Right kidney (tissue), 9 donors: ENCODE results near the gene CHI3L1.
A peak's percentile ranks its signal among the peaks of the same experiment; 100 is the strongest.
"Not testable (repeated sequence)": the region's sequence is repeated elsewhere in the genome, so short reads cannot be mapped to it uniquely, and the experiment has no call there.

Experiments used
- DNase-seq: peaks from one replicate; pipeline ENCODE4 v3.0.0-alpha.2; 2016
- long read RNA-seq, 8 donors: transcript quantifications; one replicate each; lab custom pipeline, GENCODE V29; 2026

The CHI3L1 gene
- long read RNA-seq, donor 1, result 0 reads
- long read RNA-seq, donor 2, partial matches to known transcripts, result 0 of 1 reads
- long read RNA-seq, donor 2, other reads (novel, unspliced or antisense), result 0 of 1 reads
- long read RNA-seq, donor 3, result 0 reads
- long read RNA-seq, donor 4, partial matches to known transcripts, result 0 of 4 reads
- long read RNA-seq, donor 4, other reads (novel, unspliced or antisense), result 0 of 4 reads
- long read RNA-seq, donor 5, partial matches to known transcripts, result 0 of 4 reads
- long read RNA-seq, donor 5, other reads (novel, unspliced or antisense), result 0 of 4 reads
- long read RNA-seq, donor 6, partial matches to known transcripts, result 0 of 4 reads
- long read RNA-seq, donor 6, other reads (novel, unspliced or antisense), result 0 of 4 reads
- long read RNA-seq, donor 7, partial matches to known transcripts, result 0 of 1 reads
- long read RNA-seq, donor 7, other reads (novel, unspliced or antisense), result 0 of 1 reads
- long read RNA-seq, donor 8, partial matches to known transcripts, result 0 of 1 reads
- long read RNA-seq, donor 8, other reads (novel, unspliced or antisense), result 0 of 1 reads

DNA sequence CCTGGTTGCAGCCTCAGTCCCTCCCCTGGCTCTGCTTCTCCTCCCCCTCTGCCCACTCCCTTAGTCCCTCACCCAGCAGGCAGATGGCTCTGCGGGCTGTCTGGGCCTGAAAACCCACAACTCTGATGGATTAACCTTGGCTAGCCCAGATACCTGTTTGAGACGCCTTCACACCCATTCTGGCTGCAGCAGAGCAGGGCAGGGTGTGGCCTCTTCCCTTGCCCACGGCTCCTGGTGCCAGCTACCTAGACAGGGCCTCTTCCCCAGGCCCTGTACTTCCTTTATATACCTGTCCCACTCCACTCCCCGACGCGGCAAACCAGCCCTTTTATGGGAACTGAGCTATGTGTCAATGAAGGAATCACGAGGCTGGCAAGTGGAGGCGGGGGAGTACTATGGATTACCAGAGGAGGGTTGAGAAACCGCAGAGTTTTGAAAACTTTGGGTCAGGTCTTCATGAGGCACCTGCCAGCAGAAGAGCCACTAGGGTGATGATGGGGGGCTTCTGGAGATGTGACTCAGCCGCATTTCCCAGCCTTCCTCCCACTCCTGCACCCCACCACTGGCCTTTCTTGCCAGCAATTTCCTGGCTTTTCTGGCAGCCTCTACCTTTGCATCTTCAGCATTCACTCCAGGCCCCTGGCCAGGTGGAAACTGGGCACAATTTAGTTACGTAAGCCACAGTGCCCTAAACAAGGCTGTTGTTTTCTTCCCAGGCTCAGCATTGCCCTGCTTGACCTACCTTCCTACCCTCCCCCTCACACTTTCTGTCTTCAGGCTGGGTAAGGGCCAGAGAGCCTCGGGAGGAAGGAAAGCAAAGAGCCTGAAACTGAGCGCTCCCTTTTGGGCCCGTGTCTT lies at the start of gene CHI3L1:
Gene CHI3L1, minus strand, starts transcription at position 259 of the 858 bp plus-strand sequence. Its CDS starts 81 bp downstream, at position 178.
- peak; percentile 44 for DNase-seq

- not testable (repeated sequence) for DNase-seq
Observed at GRCh38 chr1:203234901-203235300, 48.4 kb upstream of the CHI3L1 start.

DNA sequence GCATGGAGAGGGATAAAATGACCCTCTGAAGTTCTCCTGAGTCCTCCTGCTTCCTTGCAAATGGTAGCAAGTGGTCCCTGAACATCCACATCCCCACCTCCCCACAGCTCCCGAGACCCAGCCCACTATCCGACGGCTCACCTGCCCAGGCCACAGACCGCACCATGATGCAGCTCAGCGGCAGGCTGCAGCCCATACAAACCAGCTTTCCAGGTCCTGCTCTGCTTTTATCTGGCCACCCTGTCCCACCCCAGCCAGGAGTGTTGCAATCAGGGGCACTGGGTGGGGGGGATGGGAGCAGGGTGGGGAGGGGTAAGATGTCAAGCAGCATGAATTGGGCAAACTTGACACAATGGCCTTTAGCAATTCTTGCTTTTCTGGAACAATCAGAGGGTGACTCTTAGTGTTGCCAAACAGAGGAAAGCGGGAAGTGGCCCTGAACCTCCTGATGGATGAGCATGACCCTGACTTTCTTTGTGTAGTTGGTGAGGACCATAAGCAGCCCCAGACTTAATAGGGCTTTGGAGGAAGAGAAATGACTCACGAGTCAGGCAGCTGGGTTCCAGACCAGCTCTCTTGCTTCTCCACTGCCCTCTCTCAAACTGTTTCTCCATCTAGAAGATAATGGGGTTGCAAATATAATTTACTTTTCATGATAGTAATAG lies 43.1 kb upstream of the CHI3L1 start, which contains the start of gene CHIT1:
Gene CHIT1, minus strand, starts transcription at position 203 of the 665 bp plus-strand sequence. Its CDS starts 37 bp downstream, at position 166.
- DNase-seq, result no peak

DNA sequence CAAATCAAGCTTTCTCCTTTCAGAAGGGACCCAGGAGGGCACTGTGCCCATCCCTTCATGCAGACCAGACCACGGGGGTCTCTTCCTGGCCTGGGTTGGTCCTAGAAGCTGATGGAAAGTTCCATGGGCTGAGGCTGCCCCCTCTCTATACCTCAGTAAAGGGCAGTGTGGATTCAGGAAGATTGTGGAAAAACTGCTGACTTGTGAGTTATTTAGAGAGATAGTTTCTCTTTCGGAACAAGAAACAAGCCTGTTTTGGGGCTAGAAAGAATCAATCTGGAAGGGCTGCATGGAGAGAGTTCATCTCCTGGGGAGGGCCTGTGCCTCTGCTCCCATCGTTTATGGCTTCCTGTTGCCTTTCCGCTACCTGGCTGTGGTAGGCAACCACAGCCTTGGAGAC lies 42.2 kb upstream of the CHI3L1 start:
- no peak for DNase-seq

DNA sequence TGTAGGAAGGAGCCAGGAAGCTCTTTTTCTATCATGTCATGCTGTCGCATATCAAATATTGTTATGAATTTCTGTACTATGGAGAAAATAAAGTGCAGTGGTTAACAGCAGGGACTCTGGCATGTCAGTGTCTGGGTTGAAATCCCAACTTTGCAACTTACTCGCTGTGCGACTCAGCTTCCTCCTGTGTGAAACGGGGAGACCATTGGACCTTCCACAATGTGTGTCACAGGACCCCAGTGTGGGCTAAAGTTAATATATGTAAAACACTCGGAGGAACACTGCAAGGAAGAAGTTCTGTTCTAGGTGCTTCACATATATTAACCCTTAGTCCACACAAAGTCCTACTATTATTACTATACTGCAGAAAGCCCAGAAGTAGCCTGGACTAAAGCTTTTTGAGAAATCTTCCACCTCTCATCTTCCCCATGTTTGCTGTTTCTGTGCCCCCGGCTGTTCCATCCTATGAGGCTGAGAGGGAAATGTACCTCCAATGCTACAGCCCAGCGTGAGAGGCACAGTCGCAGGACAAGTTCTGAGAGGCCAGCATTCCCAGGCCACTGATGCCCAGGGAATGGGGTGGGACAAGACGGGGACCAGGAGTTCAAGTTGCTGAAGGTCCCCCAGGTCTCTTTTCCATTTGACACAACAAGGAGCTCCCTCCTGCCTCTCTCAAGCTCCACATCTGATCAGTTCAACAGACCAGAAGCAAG lies 41.0 kb upstream of the CHI3L1 start:
- DNase-seq, result no peak

DNA sequence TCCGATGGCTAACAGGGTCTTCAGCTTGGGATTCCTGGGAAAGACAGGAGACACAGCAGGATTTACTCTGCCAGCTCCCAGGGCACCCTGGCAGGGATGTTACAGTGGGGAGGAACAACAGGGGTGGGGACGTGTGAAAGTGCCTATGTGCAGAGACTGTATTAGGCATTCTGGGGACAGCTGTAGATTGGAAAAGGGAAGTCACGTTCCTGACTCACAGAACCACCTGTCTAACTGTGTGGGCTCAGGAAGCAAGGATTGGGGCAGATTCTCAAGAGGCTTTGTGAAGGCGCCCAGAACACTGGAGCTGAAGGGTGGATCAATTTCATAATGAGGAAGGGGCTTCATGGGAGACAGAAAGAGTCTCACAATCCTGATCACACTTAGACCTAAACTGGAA lies 38.6 kb upstream of the CHI3L1 start:
- DNase-seq, result no peak

GRCh38 chr1:203223012-203223775 lies 36.7 kb upstream of the CHI3L1 start:
- no peak for DNase-seq

DNA sequence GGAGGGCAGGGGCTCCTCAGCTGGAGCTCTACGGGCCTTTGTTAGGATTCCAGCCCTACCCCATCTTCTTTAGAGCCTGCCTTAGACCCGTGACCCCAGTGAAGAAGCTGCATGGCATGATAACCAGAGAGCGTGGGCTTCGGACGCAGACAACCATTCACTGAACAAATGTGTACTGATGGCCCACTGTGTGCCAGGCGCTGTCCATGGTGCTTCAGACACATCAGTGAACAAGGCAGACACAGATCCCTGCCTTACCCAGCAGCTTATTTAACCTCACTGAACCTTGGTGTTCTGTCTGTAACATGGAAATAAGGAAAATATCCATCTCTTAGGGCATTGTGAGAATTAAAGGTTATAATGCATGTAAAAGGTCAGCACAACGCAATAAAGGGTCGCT lies 33.4 kb upstream of the CHI3L1 start:
- no peak for DNase-seq

DNA sequence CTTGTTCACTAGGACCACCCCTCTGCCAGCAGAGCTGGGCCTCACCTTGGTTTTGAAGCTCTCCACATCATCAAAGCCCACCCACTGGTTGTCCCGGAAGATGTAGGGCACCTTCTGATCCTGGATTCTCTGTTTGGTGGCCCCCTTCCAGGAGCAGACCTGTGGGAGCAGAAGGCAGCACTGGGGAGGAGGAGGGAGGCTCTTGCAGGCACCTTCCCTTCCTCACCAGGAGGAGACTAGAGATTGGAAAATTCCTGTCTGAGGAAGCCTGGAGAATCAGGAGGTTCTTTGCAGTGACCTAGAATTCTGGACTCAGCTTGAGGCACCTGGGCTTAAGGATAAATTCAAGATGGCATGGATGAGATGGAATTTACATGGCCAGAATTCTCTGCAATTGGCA lies 32.7 kb upstream of the CHI3L1 start:
- DNase-seq, result no peak

DNA sequence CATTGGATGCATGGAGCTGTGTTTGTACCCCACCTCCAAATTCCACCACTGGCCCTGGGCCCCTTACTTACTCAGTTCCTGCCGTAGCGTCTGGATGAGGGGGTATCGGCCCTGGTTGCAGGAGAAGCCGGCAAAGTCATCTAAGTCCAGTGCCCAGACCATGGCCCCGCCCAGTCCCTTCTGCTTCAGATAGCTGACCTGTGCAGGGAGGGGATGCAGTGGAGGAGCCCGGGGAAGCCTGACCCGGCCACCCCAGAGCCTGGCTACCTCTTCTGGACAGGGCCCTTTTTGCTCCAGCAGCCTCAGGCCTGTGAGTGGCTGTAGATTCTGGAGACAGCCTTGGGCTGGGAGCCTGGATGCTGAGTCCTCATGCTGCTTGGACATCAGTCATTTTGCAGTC lies 31.2 kb upstream of the CHI3L1 start:
- DNase-seq, result no peak

GRCh38 chr1:203217139-203217655 lies 30.7 kb upstream of the CHI3L1 start:
- no peak for DNase-seq

- peak; percentile 46 for DNase-seq
Observed at GRCh38 chr1:203216274-203217138, 30.0 kb upstream of the CHI3L1 start.

DNA sequence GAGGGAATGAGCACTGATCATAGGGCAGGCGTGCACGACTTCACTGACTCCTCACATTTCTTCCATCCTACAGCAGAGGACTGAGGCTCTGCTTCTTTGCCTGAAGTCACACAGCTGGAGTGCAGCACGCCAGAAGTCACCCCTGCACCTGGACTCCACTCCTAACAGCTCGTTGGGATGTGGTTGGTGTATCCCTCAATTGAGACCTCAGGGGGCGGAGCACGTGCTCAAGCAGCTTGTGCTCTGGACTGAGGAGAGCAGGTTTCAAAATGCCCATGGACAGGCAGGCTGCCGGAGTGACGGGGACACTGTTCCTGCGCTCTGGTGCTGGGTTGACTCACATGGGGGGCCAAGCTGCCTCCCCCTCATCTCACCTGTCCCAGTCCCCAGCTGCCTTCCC lies 29.1 kb upstream of the CHI3L1 start:
- no peak for DNase-seq

DNA sequence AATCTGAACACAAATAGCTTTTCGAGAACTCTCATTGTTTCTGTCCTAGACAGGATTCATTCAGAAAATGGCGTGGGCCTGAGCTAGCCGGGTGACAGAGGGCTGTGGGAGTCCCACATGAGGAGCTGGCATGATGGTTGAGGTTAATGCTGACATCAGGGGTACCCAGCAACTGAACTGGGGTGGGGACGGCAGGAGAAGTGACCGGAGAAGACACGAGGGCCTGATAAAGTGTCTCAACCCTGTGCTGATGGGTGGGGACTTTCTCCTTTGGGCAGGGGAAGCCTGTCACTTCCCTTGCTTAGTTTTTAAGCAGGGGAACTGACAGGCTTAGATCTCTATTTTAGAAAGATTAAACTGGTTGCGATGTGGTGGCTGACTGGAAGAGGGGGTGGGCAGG lies 28.4 kb upstream of the CHI3L1 start:
- DNase-seq, result no peak

DNA sequence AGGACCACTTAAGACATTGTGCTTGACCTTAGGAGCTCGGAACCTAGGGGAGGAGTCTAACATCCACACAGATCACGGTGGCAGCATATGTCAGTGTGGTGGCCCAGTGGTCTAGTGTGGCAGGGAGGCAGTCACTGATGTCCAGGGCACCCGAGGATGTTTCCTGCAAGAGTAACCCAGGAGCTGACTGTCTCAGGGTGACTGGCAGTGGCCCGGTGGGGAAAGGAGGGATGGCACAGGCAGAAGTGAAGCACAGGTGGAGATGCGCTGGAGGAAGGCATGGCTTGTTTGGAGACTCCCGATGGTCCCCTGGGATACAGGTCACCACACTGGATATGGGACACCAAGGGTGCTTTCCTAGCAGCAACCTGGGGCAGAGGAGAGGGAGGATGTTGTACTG lies 26.6 kb upstream of the CHI3L1 start:
- no peak for DNase-seq

DNA sequence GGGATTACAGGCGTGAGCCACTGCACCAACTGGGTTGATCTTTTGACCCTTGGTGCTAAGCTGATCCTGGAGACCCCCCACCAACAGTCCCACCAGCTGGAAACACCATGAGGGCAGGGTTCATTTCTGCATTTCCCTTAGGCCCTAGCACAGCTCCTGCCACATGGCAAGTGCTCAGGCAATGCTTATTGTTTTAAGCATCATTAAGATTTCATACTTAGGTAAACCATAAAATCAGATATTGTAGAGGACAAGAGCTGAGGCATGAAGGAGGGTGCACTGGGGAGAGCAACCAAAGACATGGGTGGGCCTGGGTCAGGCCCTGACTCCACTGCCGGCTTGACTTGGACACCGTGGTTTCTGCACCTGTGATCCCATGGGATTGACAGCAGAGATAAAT lies 25.3 kb upstream of the CHI3L1 start:
- DNase-seq, result no peak

- no peak for DNase-seq
Observed at GRCh38 chr1:203210988-203211387, 24.5 kb upstream of the CHI3L1 start.

GRCh38 chr1:203210350-203210749 lies 23.8 kb upstream of the CHI3L1 start:
- DNase-seq, result no peak

GRCh38 chr1:203208181-203208580 lies 21.7 kb upstream of the CHI3L1 start:
- DNase-seq, result no peak

GRCh38 chr1:203207751-203208150 lies 21.2 kb upstream of the CHI3L1 start:
- DNase-seq, result no peak
